Anterior cingulate cortex (tissue), 58 donors: ENCODE measurements around the gene AK1.
"Not testable (repeated sequence)": the region's sequence is repeated elsewhere in the genome, so short reads cannot be mapped to it uniquely, and the experiment has no call there.

Experiments used
- DNase-seq, 58 donors: peaks; one replicate each; lab custom pipeline; 2025; lab: John Stamatoyannopoulos, UW

Gene AK1

DNA sequence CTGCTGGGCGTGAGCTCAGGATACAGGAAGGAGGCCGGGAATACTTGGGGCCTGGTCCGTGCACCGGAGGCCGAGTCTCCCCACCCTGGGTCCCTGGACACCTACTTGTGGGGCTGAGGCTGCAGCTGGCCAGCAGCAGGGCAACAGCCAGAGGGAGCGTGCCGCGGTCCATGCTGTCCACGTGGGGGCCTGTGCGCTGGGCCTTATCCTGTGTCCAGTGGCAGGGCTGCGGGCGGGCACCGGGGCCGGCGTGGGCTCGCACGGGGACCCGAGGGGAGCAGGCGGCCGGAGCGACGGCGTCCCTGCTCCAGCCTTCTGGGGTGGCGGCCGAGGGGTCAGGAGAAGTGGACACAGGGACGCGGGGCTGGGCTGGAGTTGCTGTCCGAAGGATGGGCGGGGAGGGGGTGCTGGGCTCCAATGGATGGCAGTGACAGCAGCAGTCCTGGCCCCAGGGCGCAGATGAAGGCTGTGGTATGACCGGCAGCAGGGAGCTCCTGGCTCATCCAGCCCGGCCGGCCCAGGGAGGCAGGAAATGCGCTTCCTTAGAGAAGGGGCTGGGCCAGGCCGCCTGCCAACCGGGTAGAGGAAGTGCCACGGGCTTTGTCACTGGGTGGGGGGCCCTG, 23.2 kb downstream of the AK1 start, which contains the start of gene ENG:
ENG (minus strand) TSS at position 475 of the 623 bp plus-strand sequence; CDS start at position 172, 303 bp downstream.
- peak in 5 of 58 donors; percentile 5 to 24 (median 23) for DNase-seq

DNA sequence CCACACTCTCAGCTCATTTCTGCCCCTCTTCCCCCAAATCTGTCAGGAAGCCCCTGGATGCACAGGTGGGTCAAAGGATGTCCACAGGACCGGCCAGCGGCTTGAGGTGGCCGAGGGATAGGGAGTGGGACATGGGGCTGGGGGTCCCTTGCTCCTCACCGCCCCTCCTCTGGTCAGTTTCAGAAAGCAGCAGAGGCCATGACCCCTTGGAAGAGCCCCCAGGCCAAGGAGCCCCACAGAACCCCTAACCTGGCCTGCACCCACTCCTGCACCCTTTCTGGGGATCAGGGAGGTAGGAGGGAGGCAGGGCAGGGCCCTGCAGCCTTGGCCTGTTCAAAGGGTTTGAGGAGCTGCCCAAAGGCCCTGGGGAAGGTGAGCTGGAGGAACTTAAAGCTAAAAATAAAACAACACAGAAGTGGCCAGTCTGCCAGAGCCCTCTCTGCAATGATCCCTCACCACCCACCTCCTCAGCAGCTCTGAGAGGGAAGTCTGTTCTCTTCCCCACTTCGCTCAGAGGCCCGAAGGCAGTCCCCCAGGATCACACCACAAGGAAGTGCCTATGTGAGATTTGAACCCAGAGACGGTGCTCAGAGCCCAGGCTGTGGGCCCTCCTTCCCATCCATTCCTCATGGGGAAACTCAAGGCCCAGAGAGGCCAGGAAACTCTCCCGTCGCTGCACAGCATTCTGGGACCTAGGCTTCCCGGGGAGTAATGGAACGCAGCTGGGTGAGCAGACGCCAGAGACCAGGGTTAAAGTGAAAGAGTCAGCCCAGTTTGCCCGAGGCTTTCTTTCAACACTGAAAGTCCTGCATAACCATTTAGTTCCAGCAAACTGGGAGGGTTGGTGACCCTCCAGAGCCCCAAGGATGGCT, 23.9 kb downstream of the AK1 start:
- DNase-seq: no peak

DNA sequence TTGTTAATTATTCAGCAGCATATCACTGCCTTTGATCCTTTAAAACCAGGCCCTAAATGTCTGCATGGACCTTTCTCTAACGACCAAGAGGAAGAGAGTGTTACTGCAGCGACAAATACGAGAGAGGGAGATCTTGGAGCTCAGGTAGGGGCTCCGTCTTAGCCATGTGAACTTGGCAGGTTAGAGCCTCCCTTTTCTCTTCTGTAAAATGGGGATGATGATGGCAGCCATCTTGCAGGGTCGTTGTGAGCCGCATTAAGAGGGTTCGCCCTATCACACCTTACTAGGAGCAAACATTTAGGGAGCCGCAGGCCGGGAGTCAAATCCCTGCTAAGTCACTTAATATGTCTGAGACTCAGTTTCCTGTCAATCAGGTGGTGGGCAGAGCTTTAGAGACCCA, 24.6 kb downstream of the AK1 start:
- DNase-seq: no peak

DNA sequence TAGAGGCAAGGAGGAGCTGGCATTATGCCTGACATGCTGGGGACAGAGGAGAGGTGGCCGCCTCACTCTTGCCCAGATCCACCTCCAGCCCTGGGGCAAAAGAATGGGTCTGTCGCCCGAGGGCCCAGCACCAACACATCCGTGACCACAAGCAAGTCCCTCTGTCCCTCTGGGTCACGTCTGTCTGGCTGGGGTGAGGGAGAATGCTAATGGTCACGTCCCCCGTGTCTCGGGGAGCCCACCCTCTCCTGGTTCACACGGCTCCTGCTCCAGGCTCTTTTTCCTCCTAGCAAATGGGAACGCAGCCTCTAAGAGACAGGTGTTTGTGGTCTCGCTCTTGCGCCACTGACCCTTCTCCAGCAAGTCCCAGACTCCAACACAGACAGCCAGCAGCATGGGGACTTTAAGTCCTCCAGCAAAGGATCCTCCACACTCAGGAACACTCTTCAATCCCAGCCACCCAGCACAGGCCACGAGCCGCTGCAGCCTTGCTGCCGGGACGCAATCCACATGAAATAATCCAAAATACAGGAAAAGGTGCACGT, 27.1 kb downstream of the AK1 start:
- no peak for DNase-seq

DNA sequence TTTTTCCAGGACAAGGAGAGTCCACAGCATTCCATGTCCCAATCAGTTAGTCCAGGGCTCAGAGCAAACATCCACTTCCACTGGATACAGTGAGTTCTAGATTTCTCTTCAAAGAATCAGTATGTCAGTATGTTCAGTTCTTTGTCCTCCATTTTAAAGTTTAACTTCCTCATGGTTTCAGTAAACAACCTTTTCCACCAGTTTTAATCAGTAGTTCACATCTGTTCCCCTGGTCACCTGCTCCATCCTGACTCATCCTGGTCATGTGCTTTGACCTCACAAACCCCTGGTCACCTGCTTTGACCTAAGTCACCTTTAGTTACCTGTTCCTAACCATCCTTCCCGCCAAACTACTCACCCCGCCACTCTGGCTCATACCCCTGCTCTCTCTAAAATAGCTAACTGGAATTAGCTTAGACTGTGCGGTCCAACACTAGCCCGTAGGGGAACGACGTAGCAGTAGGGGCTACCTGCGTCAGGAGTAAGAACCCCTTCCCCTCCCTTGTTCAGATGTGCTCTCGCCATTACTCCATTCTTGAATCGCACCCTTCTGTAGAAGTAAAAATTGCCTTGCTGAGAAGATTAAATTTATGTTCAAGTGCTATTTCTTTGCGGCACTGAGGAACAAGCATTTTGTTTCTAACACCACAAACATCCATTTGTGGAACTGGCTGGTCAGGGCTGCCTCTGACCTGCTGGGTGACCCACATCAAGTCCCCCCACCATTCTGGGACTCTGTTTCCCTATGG, 28.5 kb downstream of the AK1 start:
- no peak for DNase-seq

DNA sequence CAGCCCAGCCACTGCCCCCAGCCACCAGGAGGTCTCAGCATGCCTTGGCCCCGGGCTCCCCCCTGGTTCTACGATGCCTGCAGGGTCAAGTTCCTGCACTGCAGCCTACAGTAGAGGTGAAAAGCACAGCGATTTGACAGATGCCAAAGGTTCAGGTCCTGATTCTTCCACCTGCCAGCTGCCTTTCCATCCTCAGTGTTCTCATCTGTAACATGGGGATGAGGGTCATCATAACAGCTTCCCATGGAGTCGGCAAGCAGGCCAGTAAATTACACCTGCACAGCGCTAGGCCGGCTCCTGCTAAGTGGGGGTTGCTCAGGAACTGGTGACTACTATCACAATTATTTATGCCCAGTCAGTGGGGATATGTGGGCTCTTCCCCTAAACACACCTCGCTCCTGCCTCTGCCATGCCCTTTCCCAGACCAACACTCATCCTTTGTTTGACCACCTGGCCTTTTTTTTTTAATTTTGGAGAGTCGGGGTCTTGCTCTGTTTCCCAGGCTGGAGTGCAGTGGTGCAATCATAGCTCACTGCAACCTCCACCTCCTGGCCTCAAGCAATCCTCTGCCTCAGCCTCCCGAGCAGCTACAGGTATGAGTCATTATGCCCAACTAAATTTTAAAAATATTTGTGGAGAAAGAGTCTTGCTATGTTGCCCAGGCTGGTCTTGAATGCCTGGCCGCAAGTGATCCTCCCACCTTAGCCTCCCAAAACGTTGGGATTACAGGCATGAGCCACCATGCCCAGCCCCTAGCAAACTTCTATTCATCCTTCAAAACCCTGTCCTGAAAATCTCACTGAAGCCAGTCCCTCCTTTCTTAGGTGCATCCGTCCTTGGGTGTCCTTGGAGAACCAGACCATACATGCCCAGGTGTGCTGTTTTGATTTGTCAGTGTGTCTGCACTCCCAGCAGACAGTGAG, 29.4 kb downstream of the AK1 start:
- no peak for DNase-seq

DNA sequence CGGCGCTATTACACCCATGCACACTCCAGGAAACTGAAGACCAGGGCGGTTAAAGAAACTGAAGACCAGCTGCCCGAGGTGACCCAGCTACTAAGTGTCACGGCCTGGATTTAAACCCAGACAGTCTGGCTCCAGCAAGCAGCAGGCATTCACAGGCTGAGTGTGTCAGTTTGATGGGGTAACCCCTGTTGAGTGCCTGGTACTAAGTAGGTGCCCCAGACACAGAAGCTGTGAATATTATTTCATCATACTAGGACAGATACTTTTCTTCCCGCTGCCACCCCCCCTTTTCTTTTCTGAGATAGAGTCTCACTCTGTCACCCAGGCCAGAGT, 30.3 kb downstream of the AK1 start:
- DNase-seq: no peak

DNA sequence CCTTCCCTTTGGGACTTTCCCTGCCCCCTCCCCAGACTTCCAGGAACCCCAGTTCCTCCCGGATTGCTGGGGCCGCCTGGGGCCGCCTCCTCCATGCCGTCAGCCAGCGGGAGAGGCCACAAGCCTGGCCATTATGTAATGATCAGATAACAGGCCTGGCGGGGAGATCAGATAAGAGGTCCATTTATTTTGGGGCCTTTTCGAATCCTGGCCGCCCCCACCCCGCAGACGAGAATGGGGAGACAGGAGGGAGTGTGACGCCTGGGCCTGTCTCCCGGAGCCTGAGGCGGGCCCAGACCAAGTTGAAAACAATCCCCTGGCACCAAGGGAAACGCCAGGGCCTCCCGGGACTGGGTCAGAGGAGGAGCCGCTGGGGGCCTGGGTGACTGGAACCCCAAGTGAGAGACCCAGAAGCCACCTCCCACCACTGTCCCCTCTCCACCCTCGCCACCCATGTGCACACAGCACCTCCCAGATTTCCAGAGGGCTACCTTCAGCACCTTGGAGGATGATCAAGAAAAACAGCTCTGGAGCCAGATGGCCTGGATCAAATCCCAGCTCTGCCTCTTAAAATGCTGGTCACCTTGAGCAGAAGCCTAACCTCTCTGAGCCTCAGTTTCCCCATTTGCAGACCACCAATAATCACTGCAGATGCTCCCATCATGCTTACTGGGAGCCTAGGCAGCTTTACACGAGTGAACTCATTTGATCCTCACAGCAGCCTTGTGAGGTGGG, 30.9 kb downstream of the AK1 start:
- DNase-seq: no peak

DNA sequence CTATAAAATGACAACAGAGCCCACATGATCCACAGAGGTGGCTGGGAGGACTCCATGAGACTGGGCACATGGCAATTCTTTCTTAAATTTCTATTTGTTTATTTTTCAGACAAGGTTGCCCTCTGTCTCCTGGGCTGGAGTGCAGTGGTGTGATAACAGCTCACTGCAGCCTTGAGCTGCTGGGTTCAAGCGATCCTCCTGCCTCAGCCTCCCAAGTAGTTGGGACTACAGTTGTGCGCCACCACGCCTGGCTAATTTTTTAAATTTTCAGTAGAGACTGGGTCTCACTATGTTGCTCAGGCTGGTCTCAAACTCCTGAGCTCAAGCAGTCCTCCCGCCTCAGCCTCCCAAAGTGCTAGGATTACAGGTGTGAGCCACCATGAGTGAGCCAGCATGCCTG, 31.9 kb downstream of the AK1 start:
- DNase-seq: not testable (repeated sequence)

DNA sequence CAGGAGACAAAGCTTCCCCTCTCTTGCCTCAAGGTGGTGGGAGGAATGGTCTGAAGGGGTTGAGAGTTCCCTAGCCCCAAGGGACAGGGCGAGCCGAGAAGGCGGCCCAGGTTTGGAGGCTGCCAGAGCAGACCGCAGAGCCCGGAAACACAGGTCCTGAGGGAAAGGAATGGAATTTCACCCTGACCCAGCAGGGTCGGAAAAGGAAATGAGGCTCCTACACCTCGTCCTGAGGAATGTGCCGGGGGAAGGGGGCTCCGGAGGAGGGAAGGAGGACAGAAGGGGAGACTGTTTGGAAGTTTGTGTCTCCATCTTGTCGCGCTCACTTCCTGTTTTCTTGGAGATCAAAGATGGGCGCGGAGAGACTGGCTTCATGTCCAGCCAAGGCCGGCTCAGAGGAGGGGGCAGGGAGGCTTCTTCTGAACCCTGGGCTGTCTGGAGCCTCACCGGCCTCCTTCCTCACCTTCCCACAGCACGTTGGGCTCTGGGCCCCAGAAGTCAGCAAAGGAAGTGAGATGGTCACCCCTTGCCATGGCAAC, 32.6 kb downstream of the AK1 start:
- no peak for DNase-seq

DNA sequence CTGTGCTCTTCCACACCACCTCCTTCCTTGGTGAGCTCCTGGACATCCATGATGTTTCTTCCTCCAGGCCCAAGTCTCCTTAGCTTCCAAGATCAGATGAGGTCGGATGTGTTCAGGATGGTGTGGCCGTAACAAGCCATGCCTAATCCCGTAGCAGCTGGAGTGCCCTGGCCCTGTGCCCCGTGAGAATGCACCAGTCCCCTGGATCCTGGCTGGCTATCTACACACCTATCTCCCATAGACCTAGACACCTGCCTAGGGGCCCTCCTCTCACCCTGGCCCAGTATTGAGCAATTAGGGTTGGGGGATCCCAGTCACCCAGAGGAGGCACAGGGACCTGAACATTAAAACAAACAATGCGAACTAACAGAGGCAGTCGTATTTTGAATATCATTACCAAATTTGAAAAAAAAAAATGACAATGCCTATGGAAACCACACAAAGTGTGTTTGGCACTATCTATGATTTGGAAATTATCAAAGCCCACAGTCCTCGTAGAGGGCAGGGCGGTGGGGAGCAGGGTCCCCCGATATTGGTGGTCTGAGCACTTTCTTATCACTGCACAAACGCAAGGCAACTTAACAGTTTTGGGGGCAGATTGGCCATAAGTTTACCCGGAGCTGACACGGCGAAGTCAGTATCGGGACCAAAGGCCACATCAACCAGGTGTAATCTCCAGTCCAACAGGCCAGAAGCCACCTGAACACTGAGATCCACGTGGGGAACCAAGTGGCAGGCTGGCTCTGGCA, 36.2 kb downstream of the AK1 start:
- DNase-seq: no peak

DNA sequence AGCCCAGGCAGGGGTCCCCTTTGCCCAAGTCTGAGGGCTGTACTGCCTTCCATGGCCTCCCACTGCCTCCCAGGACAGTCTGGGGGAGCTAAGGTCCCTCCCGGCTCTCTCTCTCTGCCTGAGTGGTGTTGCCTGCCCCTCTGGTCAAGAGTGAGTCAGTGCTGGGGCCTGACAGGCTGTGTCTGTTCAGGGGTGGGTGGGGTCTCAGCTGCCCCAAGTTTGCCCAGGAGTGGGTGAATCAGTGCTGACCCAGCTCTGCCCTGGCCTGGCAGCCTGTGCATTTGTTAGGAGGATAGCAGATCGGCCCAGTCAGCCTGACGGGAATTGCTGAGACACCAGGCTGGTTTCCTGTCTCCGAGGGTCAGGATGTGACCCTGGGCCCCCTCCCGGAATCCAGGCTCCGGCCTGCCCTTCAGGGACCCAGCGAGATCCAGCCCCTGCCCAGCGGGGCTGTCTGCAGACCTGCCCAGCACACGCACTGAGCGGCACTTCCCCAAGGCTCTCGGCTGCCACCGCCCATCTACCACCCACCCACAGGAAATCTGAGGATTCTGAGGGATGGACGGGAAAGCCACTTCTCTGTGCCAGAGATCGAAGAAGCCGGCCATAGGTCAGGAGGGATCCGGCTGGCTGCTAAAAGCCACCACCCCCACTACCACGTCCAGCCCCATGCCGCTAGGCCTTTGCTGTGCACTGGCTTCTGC, 38.9 kb downstream of the AK1 start:
- DNase-seq: no peak

DNA sequence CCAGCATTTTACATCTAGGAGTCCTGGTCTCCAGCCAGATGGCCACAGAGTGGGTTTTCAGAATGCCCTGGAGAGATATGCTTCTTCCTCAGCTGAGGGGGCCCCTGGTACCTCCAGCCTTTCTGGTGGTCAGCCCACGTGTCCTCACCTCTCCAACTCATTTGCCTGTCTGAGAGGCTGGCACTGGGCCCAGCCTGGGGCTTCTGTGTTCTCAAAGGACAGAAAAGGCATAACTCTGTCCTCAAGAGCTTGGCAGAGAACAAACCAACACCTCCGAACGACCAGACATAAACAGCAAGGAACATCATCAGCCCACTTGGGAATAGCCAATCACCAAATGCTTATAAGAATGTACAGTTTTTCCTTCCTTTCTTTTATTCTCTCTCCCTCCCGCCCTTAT, 40.1 kb downstream of the AK1 start:
- no peak for DNase-seq

DNA sequence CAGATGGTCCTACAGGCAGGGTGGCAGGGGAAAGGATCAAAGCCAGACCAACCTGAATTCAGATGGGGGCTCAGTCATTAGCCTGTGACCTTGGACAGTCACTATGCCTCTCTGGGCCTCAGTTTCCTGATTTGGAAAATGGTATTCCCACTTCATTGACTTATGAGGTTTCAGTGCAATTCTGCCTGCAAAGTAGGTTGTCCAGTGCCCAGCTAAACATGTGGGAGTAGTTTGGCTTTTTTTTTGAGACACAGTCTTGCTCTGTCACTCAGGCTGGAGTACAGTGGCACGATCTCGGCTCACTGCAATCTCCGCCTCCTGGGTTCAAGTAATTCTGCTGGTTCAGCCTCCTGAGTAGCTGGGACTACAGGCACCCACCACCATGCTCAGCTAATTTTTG, 40.9 kb downstream of the AK1 start:
- DNase-seq: not testable (repeated sequence)

DNA sequence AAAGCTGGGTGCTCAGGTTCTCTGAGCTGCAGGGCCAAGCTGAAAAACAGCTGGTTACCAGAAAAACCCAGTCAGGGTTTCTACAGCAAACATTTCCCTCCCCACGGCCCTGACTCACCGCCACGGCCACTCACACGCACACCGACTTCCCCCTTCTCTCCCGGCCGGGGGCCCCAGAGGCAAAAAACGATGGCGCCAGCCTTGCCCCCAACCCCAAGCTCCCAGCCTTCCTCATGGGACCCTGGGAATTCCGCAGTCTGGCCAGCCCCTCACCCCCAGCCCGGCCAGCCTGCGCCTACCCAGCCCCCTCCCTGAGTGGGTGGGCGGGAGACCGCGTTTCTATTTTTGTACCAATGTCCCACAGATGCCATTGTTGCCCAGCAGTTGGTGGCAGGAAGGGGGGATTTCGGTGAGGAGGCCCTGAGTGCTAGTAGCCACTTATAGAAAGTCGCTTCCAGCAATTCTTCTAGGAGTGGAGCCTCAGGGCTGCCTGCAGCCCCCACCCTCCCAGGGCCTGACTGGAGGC, 41.4 kb downstream of the AK1 start:
- DNase-seq: no peak

DNA sequence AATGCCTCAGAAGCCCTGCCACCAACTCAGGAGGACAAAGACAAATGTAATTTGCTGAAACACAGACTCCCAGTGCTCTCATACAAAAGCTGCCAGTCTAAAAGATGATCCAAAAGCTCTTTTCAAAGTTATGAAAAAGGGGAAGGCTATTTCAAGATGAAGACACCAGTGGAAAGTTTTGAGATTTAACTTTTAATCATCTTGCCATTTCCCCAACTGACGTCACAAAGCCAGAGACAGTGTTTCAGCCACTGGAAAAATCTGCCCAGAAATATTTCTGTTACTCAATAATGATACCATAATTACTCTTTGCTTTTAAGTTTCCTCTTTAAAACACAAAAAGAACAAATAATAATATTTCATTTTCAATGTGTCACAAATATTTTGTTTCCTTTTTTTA, 43.9 kb downstream of the AK1 start:
- DNase-seq: no peak

DNA sequence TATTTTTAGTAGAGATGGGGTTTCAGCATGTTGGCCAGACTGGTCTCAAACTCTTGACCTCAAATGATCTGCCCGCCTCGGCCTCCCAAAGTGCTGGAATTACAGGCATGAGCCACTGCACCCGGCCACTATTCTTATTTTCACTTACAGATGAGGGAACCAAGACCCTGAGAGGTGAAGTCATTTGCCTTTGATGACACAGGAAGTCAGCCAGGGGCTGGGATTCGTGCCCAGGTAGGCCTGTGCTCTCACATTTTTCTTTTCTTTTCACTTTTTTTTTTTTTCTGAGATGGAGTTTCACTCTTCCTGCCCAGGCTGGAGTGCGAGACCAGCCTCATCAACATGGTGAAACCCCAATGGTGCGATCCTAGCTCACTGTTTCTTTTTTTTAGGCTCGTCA, 45.2 kb downstream of the AK1 start:
- DNase-seq: no peak
